GM12892 (cell line): ENCODE results near the gene SAMD14.

Source experiments
- POLR2A ChIP-seq: IDR thresholded peaks from 2 replicates; pipeline ENCODE4 v1.6.1; 2011; ENCODE audit warnings: low read depth, low read length, control low read depth
- POLR2AphosphoS5 ChIP-seq: IDR thresholded peaks from 2 replicates; pipeline ENCODE4 v1.6.1; 2011; ENCODE audit warnings: low read depth, low read length, control low read depth

GRCh38 chr17:50122945-50123344, 7.0 kb downstream of the SAMD14 start:
- TF ChIP-seq POLR2A (no peak), POLR2AphosphoS5 (no peak)
